A549 (cell line): ENCODE measurements around the gene SSX7.
"Not testable (repeated sequence)": the region's sequence is repeated elsewhere in the genome, so short reads cannot be mapped to it uniquely, and the experiment has no call there.

Experiments
- CEBPB ChIP-seq, 2 experiments: fragments of >200 bp in 1 of 2; sonication (Bioruptor Twin) in 1 of 2; formaldehyde crosslinking in 1 of 2; IDR thresholded peaks; 2 replicates each; pipeline ENCODE4 v1.6.1; 2012 to 2016
- EP300 ChIP-seq, 2 experiments: fragments of >200 bp; sonication (Bioruptor Twin); formaldehyde crosslinking; IDR thresholded peaks; 2 replicates in 1 of 2; 3 replicates in 1 of 2; pipeline ENCODE4 v1.6.1; 2016 to 2017
- NPAS2 ChIP-seq: fragments of 250-450 bp; sonication (Bioruptor Pico); IDR thresholded peaks from 2 replicates; pipeline ENCODE4 v1.8.0; 2022; ENCODE audit warnings: mild to moderate bottlenecking, moderate library complexity, borderline replicate concordance
- POLR2A ChIP-seq: IDR thresholded peaks from 2 replicates; pipeline ENCODE4 v1.6.1; 2012; ENCODE audit warnings: mild to moderate bottlenecking, low read length
- RAD21 ChIP-seq, 2 experiments: fragments of >200 bp in 1 of 2; sonication (Bioruptor Twin) in 1 of 2; formaldehyde crosslinking in 1 of 2; IDR thresholded peaks in 1 of 2; conservative IDR thresholded peaks in 1 of 2; 2 replicates in 1 of 2; 3 replicates in 1 of 2; pipeline ENCODE4 v1.6.1; 2012 to 2018; ENCODE audit warnings: inconsistent platforms in 1 of 2
- TF ChIP-seq, protein P1 (sequence below): fragments of >200 bp; sonication (Bioruptor Twin); formaldehyde crosslinking; IDR thresholded peaks from 3 replicates; pipeline ENCODE4 v1.6.1; 2016
- TF ChIP-seq, protein P2 (sequence below): fragments of 250-450 bp; sonication (Bioruptor Pico); IDR thresholded peaks from 2 replicates; pipeline ENCODE4 v1.5.0; 2021; ENCODE audit warnings: mild to moderate bottlenecking, moderate library complexity, borderline replicate concordance
- TF ChIP-seq, protein P3 (sequence below): fragments of >200 bp; sonication (Bioruptor Twin); formaldehyde crosslinking; IDR thresholded peaks from 3 replicates; pipeline ENCODE4 v1.5.1; 2016

- TF ChIP-seq, protein P1, sequence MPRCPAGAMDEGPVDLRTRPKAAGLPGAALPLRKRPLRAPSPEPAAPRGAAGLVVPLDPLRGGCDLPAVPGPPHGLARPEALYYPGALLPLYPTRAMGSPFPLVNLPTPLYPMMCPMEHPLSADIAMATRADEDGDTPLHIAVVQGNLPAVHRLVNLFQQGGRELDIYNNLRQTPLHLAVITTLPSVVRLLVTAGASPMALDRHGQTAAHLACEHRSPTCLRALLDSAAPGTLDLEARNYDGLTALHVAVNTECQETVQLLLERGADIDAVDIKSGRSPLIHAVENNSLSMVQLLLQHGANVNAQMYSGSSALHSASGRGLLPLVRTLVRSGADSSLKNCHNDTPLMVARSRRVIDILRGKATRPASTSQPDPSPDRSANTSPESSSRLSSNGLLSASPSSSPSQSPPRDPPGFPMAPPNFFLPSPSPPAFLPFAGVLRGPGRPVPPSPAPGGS, result not testable (repeated sequence)
- TF ChIP-seq NPAS2; EP300 (IDR thresholded peaks at IDR 0.05); POLR2A; RAD21 (conservative IDR thresholded peaks at IDR 0.05 in 1 of 2, IDR thresholded peaks at IDR 0.05 in 1 of 2); CEBPB (IDR thresholded peaks at IDR 0.05): not testable (repeated sequence)
- TF ChIP-seq, protein P2, sequence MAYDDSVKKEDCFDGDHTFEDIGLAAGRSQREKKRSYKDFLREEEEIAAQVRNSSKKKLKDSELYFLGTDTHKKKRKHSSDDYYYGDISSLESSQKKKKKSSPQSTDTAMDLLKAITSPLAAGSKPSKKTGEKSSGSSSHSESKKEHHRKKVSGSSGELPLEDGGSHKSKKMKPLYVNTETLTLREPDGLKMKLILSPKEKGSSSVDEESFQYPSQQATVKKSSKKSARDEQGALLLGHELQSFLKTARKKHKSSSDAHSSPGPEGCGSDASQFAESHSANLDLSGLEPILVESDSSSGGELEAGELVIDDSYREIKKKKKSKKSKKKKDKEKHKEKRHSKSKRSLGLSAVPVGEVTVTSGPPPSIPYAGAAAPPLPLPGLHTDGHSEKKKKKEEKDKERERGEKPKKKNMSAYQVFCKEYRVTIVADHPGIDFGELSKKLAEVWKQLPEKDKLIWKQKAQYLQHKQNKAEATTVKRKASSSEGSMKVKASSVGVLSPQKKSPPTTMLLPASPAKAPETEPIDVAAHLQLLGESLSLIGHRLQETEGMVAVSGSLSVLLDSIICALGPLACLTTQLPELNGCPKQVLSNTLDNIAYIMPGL (CRISPR knock-in tag), result not testable (repeated sequence)
- TF ChIP-seq, protein P3, sequence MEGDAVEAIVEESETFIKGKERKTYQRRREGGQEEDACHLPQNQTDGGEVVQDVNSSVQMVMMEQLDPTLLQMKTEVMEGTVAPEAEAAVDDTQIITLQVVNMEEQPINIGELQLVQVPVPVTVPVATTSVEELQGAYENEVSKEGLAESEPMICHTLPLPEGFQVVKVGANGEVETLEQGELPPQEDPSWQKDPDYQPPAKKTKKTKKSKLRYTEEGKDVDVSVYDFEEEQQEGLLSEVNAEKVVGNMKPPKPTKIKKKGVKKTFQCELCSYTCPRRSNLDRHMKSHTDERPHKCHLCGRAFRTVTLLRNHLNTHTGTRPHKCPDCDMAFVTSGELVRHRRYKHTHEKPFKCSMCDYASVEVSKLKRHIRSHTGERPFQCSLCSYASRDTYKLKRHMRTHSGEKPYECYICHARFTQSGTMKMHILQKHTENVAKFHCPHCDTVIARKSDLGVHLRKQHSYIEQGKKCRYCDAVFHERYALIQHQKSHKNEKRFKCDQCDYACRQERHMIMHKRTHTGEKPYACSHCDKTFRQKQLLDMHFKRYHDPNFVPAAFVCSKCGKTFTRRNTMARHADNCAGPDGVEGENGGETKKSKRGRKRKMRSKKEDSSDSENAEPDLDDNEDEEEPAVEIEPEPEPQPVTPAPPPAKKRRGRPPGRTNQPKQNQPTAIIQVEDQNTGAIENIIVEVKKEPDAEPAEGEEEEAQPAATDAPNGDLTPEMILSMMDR, result not testable (repeated sequence)
These were observed 7.5 kb upstream of the SSX7 start for GRCh38 chrX:52662218-52662617.
